ENCODE measurements around the gene NCBP2. TPM values are rescaled to one million over a fixed set of nuclear protein-coding genes. Genes with fewer than 3 reads are reported as not detected.

NCBP2 gene
- total RNA-seq, 1 donor from 2014 or later = 62.2 TPM

DNA sequence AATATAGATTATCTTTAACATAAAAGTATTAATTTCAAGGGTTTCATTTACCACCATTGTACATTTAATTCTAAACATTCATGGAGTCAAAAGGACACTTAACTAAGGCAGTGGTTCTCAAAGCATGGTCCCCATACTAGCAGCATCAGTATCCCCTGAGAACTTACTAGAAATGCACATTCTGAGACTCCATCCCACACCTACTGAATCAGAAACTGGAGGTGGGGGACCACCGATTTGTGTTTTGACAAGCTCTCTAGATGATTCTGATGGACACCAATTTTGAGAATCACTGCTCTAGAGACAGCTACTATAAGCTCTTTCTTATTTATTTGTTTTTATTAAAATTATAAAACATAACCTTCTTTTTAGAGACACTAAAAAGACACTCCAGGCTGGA is 40.6 kb downstream of the NCBP2 start:
- Histone ChIP-seq H3K27me3 (ENCODE audit: control insufficient read depth, insufficient read depth, low read length) (no peaks in the 10 kb centered on the region), H3K4me3 (ENCODE audit: low read depth, low read length) (no peak overlapping the region), H3K36me3 (ENCODE audit: control insufficient read depth, insufficient read depth, low read length) (no peaks in the 10 kb centered on the region)
- TF ChIP-seq, protein P1, sequence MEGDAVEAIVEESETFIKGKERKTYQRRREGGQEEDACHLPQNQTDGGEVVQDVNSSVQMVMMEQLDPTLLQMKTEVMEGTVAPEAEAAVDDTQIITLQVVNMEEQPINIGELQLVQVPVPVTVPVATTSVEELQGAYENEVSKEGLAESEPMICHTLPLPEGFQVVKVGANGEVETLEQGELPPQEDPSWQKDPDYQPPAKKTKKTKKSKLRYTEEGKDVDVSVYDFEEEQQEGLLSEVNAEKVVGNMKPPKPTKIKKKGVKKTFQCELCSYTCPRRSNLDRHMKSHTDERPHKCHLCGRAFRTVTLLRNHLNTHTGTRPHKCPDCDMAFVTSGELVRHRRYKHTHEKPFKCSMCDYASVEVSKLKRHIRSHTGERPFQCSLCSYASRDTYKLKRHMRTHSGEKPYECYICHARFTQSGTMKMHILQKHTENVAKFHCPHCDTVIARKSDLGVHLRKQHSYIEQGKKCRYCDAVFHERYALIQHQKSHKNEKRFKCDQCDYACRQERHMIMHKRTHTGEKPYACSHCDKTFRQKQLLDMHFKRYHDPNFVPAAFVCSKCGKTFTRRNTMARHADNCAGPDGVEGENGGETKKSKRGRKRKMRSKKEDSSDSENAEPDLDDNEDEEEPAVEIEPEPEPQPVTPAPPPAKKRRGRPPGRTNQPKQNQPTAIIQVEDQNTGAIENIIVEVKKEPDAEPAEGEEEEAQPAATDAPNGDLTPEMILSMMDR (IDR thresholded peaks at IDR 0.05; ENCODE audit: insufficient read depth, low read length, poor library complexity, severe bottlenecking) = no peak
- DNase-seq (ENCODE audit: low read depth) = no peak

DNA sequence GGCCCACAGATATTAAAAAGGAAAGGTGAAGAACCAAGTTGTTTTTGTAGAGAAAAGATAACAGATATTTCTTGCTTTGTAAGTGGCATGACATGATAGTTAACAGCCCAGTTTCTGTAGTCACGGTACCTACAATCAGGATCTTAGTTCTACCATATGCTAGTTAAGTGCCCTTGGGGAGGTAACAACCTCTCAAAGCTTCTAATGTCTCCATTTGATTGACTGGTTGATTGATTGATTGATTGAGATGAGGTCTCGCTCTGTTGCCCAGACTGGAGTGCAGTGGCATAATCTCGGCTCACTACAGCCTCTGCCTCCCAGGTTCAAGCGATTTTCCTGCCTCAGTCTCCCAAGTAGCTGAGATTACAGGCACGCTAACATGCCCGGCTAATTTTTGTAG is 46.1 kb downstream of the NCBP2 start:
- Histone ChIP-seq H3K36me3 (ENCODE audit: control insufficient read depth, insufficient read depth, low read length) (no peaks in the 10 kb centered on the region), H3K27me3 (ENCODE audit: control insufficient read depth, insufficient read depth, low read length) (no peaks in the 10 kb centered on the region), H3K4me3 (ENCODE audit: low read depth, low read length) (no peak overlapping the region)
- DNase-seq (ENCODE audit: low read depth) = no peak
- TF ChIP-seq, protein P1 (IDR thresholded peaks at IDR 0.05; ENCODE audit: insufficient read depth, low read length, poor library complexity, severe bottlenecking) = no peak

DNA sequence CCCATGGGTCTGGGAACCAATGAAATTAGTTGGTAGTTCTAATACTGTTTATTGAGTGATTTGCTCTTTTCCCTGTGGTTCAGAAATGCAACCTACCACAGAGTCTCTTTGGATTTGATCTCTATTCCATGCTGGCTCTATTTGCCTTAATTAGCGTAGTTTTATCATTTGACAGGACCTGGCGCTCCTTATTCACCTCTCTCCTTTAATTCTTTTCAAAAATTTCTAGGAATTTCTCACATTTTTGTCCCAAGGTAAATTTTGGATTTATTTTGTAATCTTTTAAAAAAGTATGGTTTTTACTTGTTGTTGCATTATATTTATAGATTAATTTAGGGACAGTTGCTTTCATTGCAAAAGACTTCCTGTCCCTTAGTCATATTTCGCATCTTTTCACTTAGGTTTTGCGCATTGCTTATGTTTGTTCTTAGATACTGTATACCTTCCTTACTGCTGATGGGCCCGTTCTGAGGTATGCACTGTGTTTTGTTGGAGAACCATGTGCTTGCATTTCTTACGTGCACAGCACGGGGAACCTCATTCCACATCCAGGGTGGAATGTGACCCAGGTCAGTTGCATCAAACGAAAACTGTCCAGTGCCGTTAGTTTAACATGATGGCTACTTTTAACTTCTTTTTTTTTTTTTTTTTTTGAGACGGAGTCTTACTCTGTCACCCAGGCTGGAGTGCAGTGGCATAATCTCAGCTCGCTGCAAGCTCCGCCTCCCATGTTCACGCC is 47.6 kb downstream of the NCBP2 start:
- H3K4me3 ChIP-seq (ENCODE audit: low read depth, low read length) = no peak overlapping the region
- H3K27me3 ChIP-seq (ENCODE audit: control insufficient read depth, insufficient read depth, low read length) = no peaks in the 10 kb centered on the region
- no peaks in the 10 kb centered on the region for H3K36me3 ChIP-seq (ENCODE audit: control insufficient read depth, insufficient read depth, low read length)
- TF ChIP-seq, protein P1 (IDR thresholded peaks at IDR 0.05; ENCODE audit: insufficient read depth, low read length, poor library complexity, severe bottlenecking) = no peak
- DNase-seq (ENCODE audit: low read depth) = no peak

DNA sequence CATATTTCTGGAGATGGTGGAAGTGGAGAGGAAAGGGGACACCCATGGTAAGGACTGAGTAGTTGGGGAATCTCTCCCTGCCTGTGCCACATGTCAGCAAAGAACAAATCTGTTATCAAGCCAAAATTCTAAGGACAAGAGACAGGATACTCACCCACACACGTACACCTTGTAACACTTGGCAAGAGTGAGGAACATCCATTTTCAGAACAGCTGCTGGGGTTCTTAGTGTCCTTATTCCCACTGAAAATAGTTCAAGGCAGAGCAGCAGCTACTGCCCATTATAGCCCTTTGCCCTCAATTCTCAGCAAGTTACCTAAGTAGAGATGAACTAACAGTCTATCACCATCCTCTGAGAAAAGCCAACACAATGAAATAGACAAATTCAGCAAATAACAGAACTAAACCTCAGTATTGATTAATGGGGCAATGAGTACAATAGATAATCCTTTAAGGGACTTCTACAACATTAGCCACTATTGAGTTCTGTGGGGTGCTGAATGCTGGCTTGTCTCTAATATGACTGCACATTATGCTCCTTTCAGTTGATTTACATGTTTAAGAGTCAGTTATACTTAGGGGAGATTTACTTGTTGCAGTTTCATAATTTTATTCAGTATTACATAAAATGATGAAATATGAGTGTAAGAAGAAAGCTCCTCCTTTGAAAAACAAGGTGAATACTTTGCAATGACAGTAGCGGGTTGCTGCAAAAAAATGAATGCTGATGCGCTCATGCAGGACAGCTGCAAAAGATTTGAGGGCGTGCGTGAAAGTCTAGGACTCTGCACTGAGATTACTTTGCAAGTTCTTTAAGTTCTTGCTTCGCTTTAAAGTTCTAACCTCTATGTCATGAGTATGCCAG is 52.3 kb downstream of the NCBP2 start:
- Histone ChIP-seq H3K36me3 (ENCODE audit: control insufficient read depth, insufficient read depth, low read length) (no peaks in the 10 kb centered on the region), H3K27me3 (ENCODE audit: control insufficient read depth, insufficient read depth, low read length) (no peaks in the 10 kb centered on the region), H3K4me3 (ENCODE audit: low read depth, low read length) (no peak overlapping the region)
- DNase-seq (ENCODE audit: low read depth) = no peak
- TF ChIP-seq, protein P1 (IDR thresholded peaks at IDR 0.05; ENCODE audit: insufficient read depth, low read length, poor library complexity, severe bottlenecking) = no peak

DNA sequence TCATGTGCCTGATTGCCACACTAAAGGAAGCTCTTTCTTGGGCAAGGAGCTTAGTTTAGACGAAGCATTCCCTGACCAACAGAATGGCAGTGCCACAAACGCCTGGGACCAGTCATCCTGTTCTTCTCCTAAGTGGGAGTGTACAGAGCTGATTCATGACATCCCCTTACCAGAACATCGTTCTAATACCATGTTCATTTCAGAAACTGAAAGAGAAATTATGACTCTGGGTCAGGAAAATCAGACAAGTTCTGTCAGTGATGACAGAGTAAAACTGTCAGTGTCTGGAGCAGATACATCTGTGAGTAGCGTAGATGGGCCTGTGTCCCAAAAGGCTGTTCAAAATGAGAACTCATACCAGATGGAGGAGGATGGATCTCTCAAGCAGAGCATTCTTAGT is 56.2 kb downstream of the NCBP2 start:
- Histone ChIP-seq H3K36me3 (ENCODE audit: control insufficient read depth, insufficient read depth, low read length) (no peaks in the 10 kb centered on the region), H3K4me3 (ENCODE audit: low read depth, low read length) (no peak overlapping the region), H3K27me3 (ENCODE audit: control insufficient read depth, insufficient read depth, low read length) (no peaks in the 10 kb centered on the region)
- DNase-seq (ENCODE audit: low read depth) = no peak
- TF ChIP-seq, protein P1 (IDR thresholded peaks at IDR 0.05; ENCODE audit: insufficient read depth, low read length, poor library complexity, severe bottlenecking) = no peak

Other genes with a start within 250 kb of the NCBP2 start
- gene CEP19, start 230.3 kb downstream of the NCBP2 start, total RNA-seq = 1.0 and 3.1 TPM in 2 replicates
- gene PIGX, start 230.2 kb downstream of the NCBP2 start, total RNA-seq = 15.7 and 17.8 TPM in 2 replicates
- 50.6 and 51.4 TPM in 2 replicates for gene PAK2, start 202.7 kb downstream of the NCBP2 start, total RNA-seq
- 23.8 and 25.2 TPM in 2 replicates for gene SENP5, start 74.6 kb downstream of the NCBP2 start, total RNA-seq
- 0.88 and 1.1 TPM in 2 replicates for gene PIGZ, start 26.3 kb upstream of the NCBP2 start, total RNA-seq
- gene MELTF, start 87.3 kb upstream of the NCBP2 start, total RNA-seq = 28.6 and 33.8 TPM in 2 replicates